HG02588 (cell line): ENCODE results near the gene CHCHD5.
A peak's percentile ranks its signal among the peaks of the same experiment; 100 is the strongest.
"Not testable (repeated sequence)": the region's sequence is repeated elsewhere in the genome, so short reads cannot be mapped to it uniquely, and the experiment has no call there.

Experiments
- ATAC-seq: cut with Tn5 transposase; IDR thresholded peaks from one replicate; pipeline ENCODE4 v1.9.1; 2021; ENCODE audit warnings: mild to moderate bottlenecking, moderate library complexity; ENCODE audit not compliant: unreplicated experiment

Gene CHCHD5

DNA sequence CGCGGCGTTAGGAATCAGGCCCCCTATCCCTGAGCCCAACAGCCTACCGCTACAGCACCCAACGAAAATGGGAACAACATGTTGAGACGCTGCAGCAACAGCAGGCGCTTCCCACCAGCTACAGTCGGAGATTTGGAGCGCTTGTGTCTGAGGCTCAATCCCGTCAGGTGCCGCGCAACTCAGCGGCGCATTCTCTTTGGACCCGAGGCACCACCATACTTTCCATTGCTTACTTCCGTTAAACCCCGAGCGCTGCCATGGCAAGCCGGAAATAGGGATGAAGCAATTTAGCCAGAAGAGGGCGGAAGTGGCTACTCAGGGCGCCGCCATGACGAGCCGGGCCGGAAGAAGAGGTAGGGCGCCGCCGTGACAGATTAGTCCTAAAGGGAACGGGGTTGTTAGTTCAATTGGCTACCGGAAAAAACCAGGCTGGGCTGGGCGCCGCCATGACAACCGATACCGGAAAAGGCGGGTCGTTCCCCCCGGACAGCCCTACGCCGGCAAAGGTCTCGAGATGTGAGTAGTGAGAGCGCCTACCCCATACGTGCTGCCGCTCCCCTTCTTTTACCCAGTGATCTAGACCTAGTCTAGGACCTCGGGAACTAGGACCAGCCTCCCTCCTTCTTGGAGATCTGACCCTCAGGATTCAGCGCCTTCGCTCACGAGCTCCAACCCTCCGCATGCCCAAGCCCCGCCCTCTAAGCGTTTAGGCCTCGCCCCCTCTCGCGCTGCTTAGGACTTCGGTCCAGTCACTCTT lies at the start of gene CHCHD5:
CHCHD5 (plus strand) TSS at position 476 of the 757 bp plus-strand sequence; CDS start at position 515, 39 bp downstream.
- peak; percentile 89 for ATAC-seq

GRCh38 chr2:112534826-112535225 lies 49.6 kb upstream of the CHCHD5 start:
- no peak for ATAC-seq

- not testable (repeated sequence) for ATAC-seq
Observed at GRCh38 chr2:112536665-112537064, 47.7 kb upstream of the CHCHD5 start.

DNA sequence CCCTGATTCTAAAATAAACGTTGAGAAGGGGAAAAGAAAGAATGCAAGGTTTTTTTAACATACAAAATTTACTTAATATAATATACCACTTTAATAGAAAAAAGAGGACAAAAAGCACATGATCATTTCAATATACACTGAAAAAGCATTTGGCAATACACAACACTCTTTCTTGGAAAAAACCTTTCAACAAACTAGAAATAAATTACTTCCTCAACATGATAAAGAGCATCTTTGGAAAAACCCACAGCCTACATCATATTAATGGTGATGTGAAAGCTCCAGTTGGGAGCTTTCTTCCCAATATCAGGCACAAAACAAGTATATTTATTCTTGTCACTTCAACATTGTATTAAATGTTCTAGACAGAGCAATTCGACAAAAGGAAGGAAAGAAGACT lies 45.1 kb upstream of the CHCHD5 start:
- ATAC-seq = no peak

GRCh38 chr2:112540906-112541305 lies 43.5 kb upstream of the CHCHD5 start:
- ATAC-seq = no peak

DNA sequence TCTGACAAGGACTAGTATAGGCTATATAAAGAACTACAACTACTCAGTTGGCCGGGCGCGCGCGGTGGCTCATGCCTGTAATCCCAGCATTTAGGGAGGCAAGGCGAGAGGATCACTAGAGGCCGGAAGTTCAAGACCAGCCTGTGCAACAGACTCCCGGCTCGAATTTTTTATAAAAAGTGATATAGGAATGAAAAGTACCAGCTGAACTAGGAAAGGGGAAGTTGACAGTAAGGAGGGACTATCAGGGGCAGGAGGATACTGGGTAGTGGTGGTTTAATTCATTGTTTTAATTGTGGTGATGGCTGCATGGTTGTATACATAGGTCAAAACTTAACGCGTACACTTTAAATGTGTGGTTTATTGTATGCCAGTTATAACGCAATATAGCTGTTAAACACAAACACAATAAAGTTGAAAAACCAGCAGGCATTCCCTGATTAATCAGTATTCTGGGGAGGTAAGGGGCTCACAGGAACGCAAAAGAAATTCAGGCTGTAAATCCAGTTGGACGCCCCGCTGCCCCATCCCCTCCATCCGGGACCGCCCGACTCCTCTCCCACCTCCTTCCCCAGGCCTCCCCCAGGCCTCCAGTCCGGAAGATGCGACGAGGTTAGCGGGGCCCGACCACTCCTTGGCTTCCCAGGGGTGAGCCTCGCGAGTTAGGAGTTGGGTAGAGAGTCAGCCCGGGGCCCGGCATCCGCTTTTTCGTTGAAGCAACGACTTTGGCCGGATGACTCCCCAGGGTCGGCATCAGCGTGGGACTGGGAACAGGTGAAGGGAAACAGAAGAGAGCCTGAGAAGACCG lies 42.9 kb upstream of the CHCHD5 start:
- ATAC-seq = peak; percentile 53

- ATAC-seq = peak; percentile 86
Observed at GRCh38 chr2:112542123-112542983, 42.1 kb upstream of the CHCHD5 start, which contains the start of gene POLR1B. Gene POLR1B, plus strand, starts transcription at chr2:112542465. Its CDS starts 30 bp downstream, at chr2:112542495.

- no peak for ATAC-seq
Observed at GRCh38 chr2:112542984-112543661, 41.3 kb upstream of the CHCHD5 start.

DNA sequence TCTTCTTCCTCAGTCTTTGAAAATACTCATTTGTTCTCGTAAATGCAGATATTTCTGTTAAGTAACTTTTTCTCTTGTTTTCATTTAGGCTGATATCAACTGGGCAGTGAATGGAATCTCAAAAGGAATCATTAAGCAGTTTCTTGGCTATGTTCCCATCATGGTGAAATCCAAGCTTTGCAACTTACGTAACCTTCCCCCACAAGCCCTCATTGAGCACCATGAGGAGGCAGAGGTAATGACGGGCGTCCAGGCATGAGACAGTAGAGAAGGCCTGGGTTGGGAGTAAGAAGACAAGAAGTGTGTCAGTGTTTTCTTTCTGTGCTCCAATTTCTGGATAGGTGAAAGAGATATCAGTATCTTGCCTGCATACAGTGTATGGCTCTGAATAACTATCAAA lies 37.1 kb upstream of the CHCHD5 start:
- ATAC-seq = no peak

DNA sequence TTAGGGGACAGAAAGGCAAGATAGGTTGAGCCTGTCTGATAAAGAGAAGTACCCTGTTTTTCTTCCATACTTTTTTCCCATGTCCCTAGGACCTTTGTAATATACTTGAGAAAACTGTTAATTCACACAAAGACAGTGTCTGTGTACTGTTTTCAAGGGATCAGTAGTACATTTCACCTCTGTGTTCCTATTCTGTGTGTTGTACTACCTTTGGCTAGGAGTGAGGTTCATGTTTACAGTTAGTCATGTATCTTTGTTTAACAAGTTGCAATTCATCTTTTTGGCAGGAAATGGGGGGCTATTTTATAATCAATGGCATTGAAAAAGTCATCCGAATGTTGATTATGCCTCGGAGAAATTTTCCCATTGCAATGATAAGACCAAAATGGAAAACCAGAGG lies 35.4 kb upstream of the CHCHD5 start:
- no peak for ATAC-seq

- ATAC-seq = no peak
Observed at GRCh38 chr2:112566104-112566503, 18.3 kb upstream of the CHCHD5 start.

DNA sequence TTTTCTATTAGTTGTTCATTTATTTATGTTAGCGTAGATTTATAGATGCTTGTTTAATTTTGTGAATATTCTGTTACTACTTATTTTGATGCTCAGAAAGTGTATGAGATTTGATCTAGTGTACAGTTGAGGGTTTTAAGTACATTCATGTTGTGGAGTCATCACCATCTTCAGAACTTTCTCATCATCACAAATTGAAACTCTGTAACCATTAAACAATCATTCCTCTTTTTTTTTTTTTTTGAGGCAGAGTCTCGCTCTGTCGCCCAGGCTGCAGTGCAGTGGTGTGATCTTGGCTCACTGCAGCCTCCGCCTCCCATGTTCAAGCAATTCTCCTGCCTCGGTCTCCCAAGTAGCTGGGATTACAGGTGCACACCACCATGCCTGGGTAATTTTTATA lies 17.9 kb upstream of the CHCHD5 start:
- not testable (repeated sequence) for ATAC-seq

GRCh38 chr2:112572005-112572404 lies 12.4 kb upstream of the CHCHD5 start:
- ATAC-seq = no peak

DNA sequence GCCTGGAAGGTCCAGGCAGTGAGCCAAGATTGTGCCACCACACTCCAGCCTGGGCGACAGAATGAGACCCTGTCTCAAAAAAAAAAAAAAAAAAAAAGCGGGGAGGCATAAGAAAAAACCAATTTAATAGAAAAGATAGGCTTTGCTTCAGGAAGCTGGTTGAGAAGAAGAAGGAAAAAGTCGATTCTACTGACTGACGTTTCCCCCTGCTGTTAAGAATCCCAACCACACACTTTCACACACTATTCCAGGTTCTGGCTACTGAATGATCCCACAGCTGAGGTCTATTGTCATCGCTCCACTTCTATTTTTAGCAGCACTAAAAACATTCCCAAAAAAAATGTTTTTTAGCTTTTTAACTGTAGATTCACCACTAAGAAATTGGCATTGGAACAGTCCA lies 6.7 kb upstream of the CHCHD5 start:
- ATAC-seq = no peak

DNA sequence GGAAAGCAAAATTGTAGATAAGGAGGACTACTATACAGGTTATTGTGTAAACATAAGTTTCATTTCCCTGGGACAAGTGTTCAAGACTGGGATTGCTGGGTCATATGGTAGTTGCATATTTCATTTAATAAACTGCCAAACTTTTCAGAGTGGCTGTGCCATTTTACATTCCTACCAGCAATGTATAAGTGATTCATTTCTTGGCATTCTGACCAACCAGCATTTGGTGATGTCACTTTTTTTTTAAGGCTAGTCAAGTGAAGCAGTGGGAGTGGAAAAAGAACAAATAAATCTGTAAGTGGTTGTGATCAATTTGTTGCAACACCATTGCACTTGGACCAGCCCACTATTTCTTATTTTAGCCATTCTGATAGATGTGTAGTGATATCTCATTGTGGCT lies 5.2 kb upstream of the CHCHD5 start:
- no peak for ATAC-seq

- ATAC-seq = no peak
Observed at GRCh38 chr2:112580084-112580483, 4.3 kb upstream of the CHCHD5 start.

GRCh38 chr2:112582314-112582746 lies 2.1 kb upstream of the CHCHD5 start:
- ATAC-seq = no peak

DNA sequence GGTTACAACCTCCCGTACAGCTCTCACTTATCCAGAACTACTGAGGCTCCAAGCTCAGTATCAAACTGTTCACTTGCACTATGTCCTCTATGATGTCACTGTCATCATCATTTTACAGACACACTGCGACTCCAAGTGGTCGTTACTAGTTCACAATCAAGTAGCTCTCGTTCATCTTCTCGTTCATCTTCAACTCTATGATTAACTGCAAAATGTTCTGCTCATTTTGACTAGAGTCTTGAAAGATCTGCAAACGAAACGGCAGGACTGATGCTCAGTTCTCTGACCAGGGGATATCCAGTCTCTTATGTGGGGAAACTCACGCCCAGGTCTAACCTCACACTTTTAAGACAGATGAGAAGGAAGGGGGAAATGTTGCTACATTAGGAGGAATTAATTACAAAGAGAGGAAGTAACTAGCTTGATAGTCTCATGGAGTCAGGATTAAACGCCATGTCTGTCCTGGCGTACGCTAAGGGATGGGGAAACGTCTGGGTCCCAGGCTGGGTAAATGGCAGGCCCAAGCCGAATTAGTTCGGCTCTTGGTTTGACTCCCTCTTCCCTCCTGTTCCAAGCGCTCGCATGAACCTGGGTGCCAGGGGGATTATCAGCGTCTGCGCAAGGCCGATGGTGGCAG lies 794 bp upstream of the CHCHD5 start:
- no peak for ATAC-seq

GRCh38 chr2:112584891-112585250 lies 462 bp downstream of the CHCHD5 start:
- no peak for ATAC-seq

GRCh38 chr2:112585400-112585799 lies 991 bp downstream of the CHCHD5 start:
- ATAC-seq = no peak
